SK-N-SH (cell line): ENCODE results near the gene ZNF462. TPM values are rescaled to one million over a fixed set of nuclear protein-coding genes. Genes with fewer than 3 reads are reported as not detected.

Experiments
- CTCF ChIA-PET: fragments of 300-600, 350-600 bp; formaldehyde crosslinking; extraction: SDS; loops from one replicate; lab custom pipeline; 2021; lab: Yijun Ruan, JAX
- POLR2A ChIA-PET: fragments of 350-600 bp; sonication (Branson Sonifier 250); formaldehyde crosslinking; extraction: SDS; loops from one replicate; lab custom pipeline; 2020; ENCODE audit warnings: antibody characterized with exemption, inconsistent platforms; lab: Yijun Ruan, JAX
- DNase-seq: peaks from one replicate; pipeline ENCODE4 v3.0.0; 2012
- H2AFZ ChIP-seq: fragments of 200-600 bp; sonication (generic); 2 replicates; pipeline ENCODE4 v1.8.1; 2016; ENCODE audit warnings: antibody characterized with exemption, mild to moderate bottlenecking, low read depth
- H3F3A ChIP-seq: fragments of 200-600 bp; sonication (generic); replicated peaks from 2 replicates; pipeline ENCODE3; 2016; ENCODE audit warnings: antibody characterized with exemption, mild to moderate bottlenecking; ENCODE audit not compliant: insufficient read depth
- H3K27ac ChIP-seq, 2 experiments: fragments of 200-500 bp in 1 of 2; fragments of 200-600 bp in 1 of 2; sonication (Bioruptor generic) in 1 of 2; sonication (generic), shearing (Covaris generic) in 1 of 2; 2 replicates each; pipeline versions ENCODE4 v1.5.1 to v1.6.1; 2014 to 2016; ENCODE audit warnings: low read depth in 2 of 2, inconsistent platforms in 1 of 2, low read length in 1 of 2, mild to moderate bottlenecking in 1 of 2, mixed read lengths in 1 of 2
- H3K27me3 ChIP-seq: fragments of 200-600 bp; sonication (generic), shearing (Covaris generic); 2 replicates; pipeline ENCODE4 v1.6.1; 2016; ENCODE audit warnings: mixed run types; ENCODE audit not compliant: insufficient read depth
- H3K36me3 ChIP-seq, 2 experiments: fragments of 200-500 bp in 1 of 2; fragments of 200-600 bp in 1 of 2; sonication (Bioruptor generic) in 1 of 2; sonication (generic) in 1 of 2; replicated peaks in 1 of 2; 2 replicates each; pipeline versions ENCODE3 to v1.5.1; 2014 to 2016; ENCODE audit warnings: low read length in 1 of 2, mild to moderate bottlenecking in 1 of 2; ENCODE audit not compliant: insufficient read depth in 2 of 2, control insufficient read depth in 1 of 2
- H3K4me1 ChIP-seq, 2 experiments: fragments of 200-500 bp in 1 of 2; fragments of 200-600 bp in 1 of 2; sonication (Bioruptor generic) in 1 of 2; sonication (generic), shearing (Covaris generic) in 1 of 2; 2 replicates each; pipeline versions ENCODE4 v1.5.1 to v1.6.1; 2014 to 2016; ENCODE audit warnings: low read depth in 1 of 2, low read length in 1 of 2, mixed run types in 1 of 2; ENCODE audit not compliant: insufficient read depth in 2 of 2, control insufficient read depth in 1 of 2
- H3K4me2 ChIP-seq: fragments of 200-600 bp; sonication (generic), shearing (Covaris generic); 2 replicates; pipeline ENCODE4 v1.6.1; 2017; ENCODE audit warnings: mixed run types
- H3K4me3 ChIP-seq, 2 experiments: fragments of 200-500 bp in 1 of 2; fragments of 200-600 bp in 1 of 2; sonication (Bioruptor generic) in 1 of 2; sonication (generic), shearing (Covaris generic) in 1 of 2; 2 replicates each; pipeline versions ENCODE4 v1.5.1 to v1.8.1; 2014 to 2016; ENCODE audit warnings: low read depth in 2 of 2, inconsistent platforms in 1 of 2, low read length in 1 of 2, mild to moderate bottlenecking in 1 of 2, mixed read lengths in 1 of 2, moderate library complexity in 1 of 2
- H3K79me2 ChIP-seq: fragments of 200-600 bp; sonication (generic); 2 replicates; pipeline ENCODE4 v1.8.1; 2017; ENCODE audit warnings: mild to moderate bottlenecking; ENCODE audit not compliant: insufficient read depth
- H3K9ac ChIP-seq: fragments of 200-600 bp; sonication (generic); 2 replicates; pipeline ENCODE4 v1.6.1; 2017; ENCODE audit warnings: mixed run types
- H3K9me2 ChIP-seq: fragments of 200-600 bp; sonication (generic); 2 replicates; pipeline ENCODE4 v1.6.1; 2017; ENCODE audit warnings: mixed run types
- H3K9me3 ChIP-seq: fragments of 200-600 bp; sonication (generic); 2 replicates; pipeline ENCODE4 v1.6.1; 2017; ENCODE audit warnings: mixed run types, mild to moderate bottlenecking, moderate library complexity
- H4K20me1 ChIP-seq: fragments of 200-600 bp; sonication (generic); 2 replicates; pipeline ENCODE4 v1.6.1; 2017; ENCODE audit warnings: mild to moderate bottlenecking, mixed run types; ENCODE audit not compliant: insufficient read depth
- CHD2 ChIP-seq: fragments of 150-350 bp; IDR thresholded peaks from 2 replicates; pipeline ENCODE4 v1.6.1; 2018; ENCODE audit warnings: low read length; ENCODE audit not compliant: partially characterized antibody
- ELF1 ChIP-seq: IDR thresholded peaks from 2 replicates; pipeline ENCODE4 v1.4.0; 2012
- EP300 ChIP-seq, 2 experiments: IDR thresholded peaks; 2 replicates each; pipeline versions ENCODE4 v1.4.0 to v1.6.1; 2012; ENCODE audit warnings: borderline replicate concordance in 1 of 2, low read depth in 1 of 2, low read length in 1 of 2
- EZH2phosphoT487 ChIP-seq: fragments of 200-600 bp; sonication (generic); IDR thresholded peaks from 2 replicates; pipeline ENCODE4 v1.6.1; 2017; ENCODE audit warnings: low read depth, mixed run types, mild to moderate bottlenecking, antibody characterized with exemption, moderate library complexity, borderline replicate concordance
- FOSL2 ChIP-seq: IDR thresholded peaks from 2 replicates; pipeline ENCODE4 v1.4.0; 2012; ENCODE audit warnings: low read depth, mild to moderate bottlenecking, moderate library complexity, borderline replicate concordance
- GABPA ChIP-seq: IDR thresholded peaks from 2 replicates; pipeline ENCODE4 v1.4.0; 2012; ENCODE audit warnings: low read depth, mild to moderate bottlenecking
- MXI1 ChIP-seq: IDR thresholded peaks from 2 replicates; pipeline ENCODE4 v1.6.1; 2012; ENCODE audit warnings: mild to moderate bottlenecking, low read depth, low read length, improper control_type of control experiment
- PBX3 ChIP-seq: IDR thresholded peaks from 2 replicates; pipeline ENCODE4; 2012
- POLR2AphosphoS5 ChIP-seq: IDR thresholded peaks from 2 replicates; pipeline ENCODE4 v1.6.1; 2012; ENCODE audit warnings: low read depth, low read length
- YY1 ChIP-seq: IDR thresholded peaks from 2 replicates; pipeline ENCODE4 v1.4.0; 2012; ENCODE audit warnings: low read depth, mild to moderate bottlenecking
- ZBTB33 ChIP-seq: IDR thresholded peaks from 2 replicates; pipeline ENCODE4 v1.4.0; 2012; ENCODE audit warnings: low read depth, borderline replicate concordance
- WGBS: methylation state at CpG from one replicate; pipeline ENCODE4 v1.1.6; 2017; ENCODE audit warnings: low lambda C conversion rate; 5-methylcytosine and 5-hydroxymethylcytosine counted together
- polyA plus RNA-seq, 3 experiments: library from polyadenylated mRNA; depleted of rRNA; stranded (reverse); fragments of >200 nt; gene quantifications; 2 replicates each; pipeline ENCODE4 v1.2.3, GENCODE V29; 2012
- TF ChIP-seq, protein P1 (sequence below): fragments of 200-600 bp; sonication (generic); IDR thresholded peaks from 2 replicates; pipeline ENCODE4 v1.6.1; 2017; ENCODE audit warnings: antibody characterized with exemption, mild to moderate bottlenecking, moderate library complexity

ZNF462 gene
- polyA plus RNA-seq, 1 of the 3 experiments (the other 2 are of a cell fraction): 5.2 TPM

GRCh38 chr9:107036367-107036766 lies 173.4 kb downstream of the ZNF462 start (continued):
- TF ChIP-seq EP300 (IDR thresholded peaks at IDR 0.05; ENCODE audit: borderline replicate concordance in 1 of 2, low read depth in 1 of 2, low read length in 1 of 2) (no peak), FOSL2 (no peak), YY1 (no peak), ZBTB33 (no peak), MXI1 (no peak), GABPA (no peak), POLR2AphosphoS5 (no peak), ELF1 (no peak), EZH2phosphoT487 (no peak)

- ChIA-PET CTCF (interaction anchor here (1.6 kb wide), 1 partner anchor 28 kb away, joined by 4 read pairs; no protein-coding TSS in a partner anchor), POLR2A (no interaction called here)
- H3K79me2 ChIP-seq: no peaks in the 10 kb centered on the region
Observed at GRCh38 chr9:107039542-107039941, 176.6 kb downstream of the ZNF462 start.

More at GRCh38 chr9:107039542-107039941, 176.6 kb downstream of the ZNF462 start:
- Histone ChIP-seq H3K9me3 (no peaks in the 10 kb centered on the region), H3K9me2 (no peaks in the 10 kb centered on the region), H3K27me3 (no peaks in the 10 kb centered on the region), H4K20me1 (no peaks in the 10 kb centered on the region), H2AFZ (no peak overlapping the region), H3K4me3 (no peak overlapping the region), H3K4me2 (no peak overlapping the region), H3K4me1 (peaks cover 0 to 3% of the 10 kb centered on the region in 2 experiments; a peak in 1 of 4 replicates), H3K27ac (no peak overlapping the region), H3K9ac (no peak overlapping the region), H3F3A (no peaks in the 10 kb centered on the region)
- WGBS: 42% methylated on average over 4 of the region's 4 CpGs
- DNase-seq: no peak
- TF ChIP-seq, protein P1, sequence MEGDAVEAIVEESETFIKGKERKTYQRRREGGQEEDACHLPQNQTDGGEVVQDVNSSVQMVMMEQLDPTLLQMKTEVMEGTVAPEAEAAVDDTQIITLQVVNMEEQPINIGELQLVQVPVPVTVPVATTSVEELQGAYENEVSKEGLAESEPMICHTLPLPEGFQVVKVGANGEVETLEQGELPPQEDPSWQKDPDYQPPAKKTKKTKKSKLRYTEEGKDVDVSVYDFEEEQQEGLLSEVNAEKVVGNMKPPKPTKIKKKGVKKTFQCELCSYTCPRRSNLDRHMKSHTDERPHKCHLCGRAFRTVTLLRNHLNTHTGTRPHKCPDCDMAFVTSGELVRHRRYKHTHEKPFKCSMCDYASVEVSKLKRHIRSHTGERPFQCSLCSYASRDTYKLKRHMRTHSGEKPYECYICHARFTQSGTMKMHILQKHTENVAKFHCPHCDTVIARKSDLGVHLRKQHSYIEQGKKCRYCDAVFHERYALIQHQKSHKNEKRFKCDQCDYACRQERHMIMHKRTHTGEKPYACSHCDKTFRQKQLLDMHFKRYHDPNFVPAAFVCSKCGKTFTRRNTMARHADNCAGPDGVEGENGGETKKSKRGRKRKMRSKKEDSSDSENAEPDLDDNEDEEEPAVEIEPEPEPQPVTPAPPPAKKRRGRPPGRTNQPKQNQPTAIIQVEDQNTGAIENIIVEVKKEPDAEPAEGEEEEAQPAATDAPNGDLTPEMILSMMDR: no peak
- no peak for TF ChIP-seq CHD2
- TF ChIP-seq PBX3: peak; percentile 7; the same call in 1 of the 2 replicates
- TF ChIP-seq, all 33 proteins: peak for 1
- H3K36me3 ChIP-seq: no peaks in the 10 kb centered on the region
